SK-N-SH (cell line): Measurements from ENCODE around the gene SLC35F4. TPM values are rescaled to one million over a fixed set of nuclear protein-coding genes. Genes with fewer than 3 reads are reported as not detected.

Experiments used
- CTCF ChIA-PET: fragments of 300-600, 350-600 bp; formaldehyde crosslinking; extraction: SDS; loops from one replicate; lab custom pipeline; 2021; lab: Yijun Ruan, JAX
- POLR2A ChIA-PET: fragments of 350-600 bp; sonication (Branson Sonifier 250); formaldehyde crosslinking; extraction: SDS; loops from one replicate; lab custom pipeline; 2020; ENCODE audit warnings: antibody characterized with exemption, inconsistent platforms; lab: Yijun Ruan, JAX
- DNase-seq: peaks from one replicate; pipeline ENCODE4 v3.0.0; 2012
- H2AFZ ChIP-seq: fragments of 200-600 bp; sonication (generic); 2 replicates; pipeline ENCODE4 v1.8.1; 2016; ENCODE audit warnings: antibody characterized with exemption, mild to moderate bottlenecking, low read depth
- H3F3A ChIP-seq: fragments of 200-600 bp; sonication (generic); replicated peaks from 2 replicates; pipeline ENCODE3; 2016; ENCODE audit warnings: antibody characterized with exemption, mild to moderate bottlenecking; ENCODE audit not compliant: insufficient read depth
- H3K27ac ChIP-seq, 2 experiments: fragments of 200-500 bp in 1 of 2; fragments of 200-600 bp in 1 of 2; sonication (Bioruptor generic) in 1 of 2; sonication (generic), shearing (Covaris generic) in 1 of 2; 2 replicates each; pipeline versions ENCODE4 v1.5.1 to v1.6.1; 2014 to 2016; ENCODE audit warnings: low read depth in 2 of 2, inconsistent platforms in 1 of 2, low read length in 1 of 2, mild to moderate bottlenecking in 1 of 2, mixed read lengths in 1 of 2
- H3K27me3 ChIP-seq: fragments of 200-600 bp; sonication (generic), shearing (Covaris generic); 2 replicates; pipeline ENCODE4 v1.6.1; 2016; ENCODE audit warnings: mixed run types; ENCODE audit not compliant: insufficient read depth
- H3K36me3 ChIP-seq, 2 experiments: fragments of 200-500 bp in 1 of 2; fragments of 200-600 bp in 1 of 2; sonication (Bioruptor generic) in 1 of 2; sonication (generic) in 1 of 2; replicated peaks in 1 of 2; 2 replicates each; pipeline versions ENCODE3 to v1.5.1; 2014 to 2016; ENCODE audit warnings: low read length in 1 of 2, mild to moderate bottlenecking in 1 of 2; ENCODE audit not compliant: insufficient read depth in 2 of 2, control insufficient read depth in 1 of 2
- H3K4me1 ChIP-seq, 2 experiments: fragments of 200-500 bp in 1 of 2; fragments of 200-600 bp in 1 of 2; sonication (Bioruptor generic) in 1 of 2; sonication (generic), shearing (Covaris generic) in 1 of 2; 2 replicates each; pipeline versions ENCODE4 v1.5.1 to v1.6.1; 2014 to 2016; ENCODE audit warnings: low read depth in 1 of 2, low read length in 1 of 2, mixed run types in 1 of 2; ENCODE audit not compliant: insufficient read depth in 2 of 2, control insufficient read depth in 1 of 2
- H3K4me2 ChIP-seq: fragments of 200-600 bp; sonication (generic), shearing (Covaris generic); 2 replicates; pipeline ENCODE4 v1.6.1; 2017; ENCODE audit warnings: mixed run types
- H3K4me3 ChIP-seq, 2 experiments: fragments of 200-500 bp in 1 of 2; fragments of 200-600 bp in 1 of 2; sonication (Bioruptor generic) in 1 of 2; sonication (generic), shearing (Covaris generic) in 1 of 2; 2 replicates each; pipeline versions ENCODE4 v1.5.1 to v1.8.1; 2014 to 2016; ENCODE audit warnings: low read depth in 2 of 2, inconsistent platforms in 1 of 2, low read length in 1 of 2, mild to moderate bottlenecking in 1 of 2, mixed read lengths in 1 of 2, moderate library complexity in 1 of 2
- H3K79me2 ChIP-seq: fragments of 200-600 bp; sonication (generic); 2 replicates; pipeline ENCODE4 v1.8.1; 2017; ENCODE audit warnings: mild to moderate bottlenecking; ENCODE audit not compliant: insufficient read depth
- H3K9ac ChIP-seq: fragments of 200-600 bp; sonication (generic); 2 replicates; pipeline ENCODE4 v1.6.1; 2017; ENCODE audit warnings: mixed run types
- H3K9me2 ChIP-seq: fragments of 200-600 bp; sonication (generic); 2 replicates; pipeline ENCODE4 v1.6.1; 2017; ENCODE audit warnings: mixed run types
- H3K9me3 ChIP-seq: fragments of 200-600 bp; sonication (generic); 2 replicates; pipeline ENCODE4 v1.6.1; 2017; ENCODE audit warnings: mixed run types, mild to moderate bottlenecking, moderate library complexity
- H4K20me1 ChIP-seq: fragments of 200-600 bp; sonication (generic); 2 replicates; pipeline ENCODE4 v1.6.1; 2017; ENCODE audit warnings: mild to moderate bottlenecking, mixed run types; ENCODE audit not compliant: insufficient read depth
- CHD2 ChIP-seq: fragments of 150-350 bp; IDR thresholded peaks from 2 replicates; pipeline ENCODE4 v1.6.1; 2018; ENCODE audit warnings: low read length; ENCODE audit not compliant: partially characterized antibody
- FOSL2 ChIP-seq: IDR thresholded peaks from 2 replicates; pipeline ENCODE4 v1.4.0; 2012; ENCODE audit warnings: low read depth, mild to moderate bottlenecking, moderate library complexity, borderline replicate concordance
- MXI1 ChIP-seq: IDR thresholded peaks from 2 replicates; pipeline ENCODE4 v1.6.1; 2012; ENCODE audit warnings: mild to moderate bottlenecking, low read depth, low read length, improper control_type of control experiment
- NFIC ChIP-seq: IDR thresholded peaks from 2 replicates; pipeline ENCODE4 v1.4.0; 2012; ENCODE audit warnings: borderline replicate concordance
- NRF1 ChIP-seq: IDR thresholded peaks from 2 replicates; pipeline ENCODE4 v1.6.1; 2012; ENCODE audit warnings: low read depth, mild to moderate bottlenecking, low read length
- POLR2AphosphoS5 ChIP-seq: IDR thresholded peaks from 2 replicates; pipeline ENCODE4 v1.6.1; 2012; ENCODE audit warnings: low read depth, low read length
- RAD21 ChIP-seq: IDR thresholded peaks from 2 replicates; pipeline ENCODE4 v1.6.1; 2012; ENCODE audit warnings: mild to moderate bottlenecking, low read length
- RFX5 ChIP-seq: IDR thresholded peaks from 2 replicates; pipeline ENCODE4 v1.6.1; 2012; ENCODE audit warnings: mild to moderate bottlenecking, improper control_type of control experiment, low read length
- RXRA ChIP-seq: IDR thresholded peaks from 2 replicates; pipeline ENCODE4 v1.4.0; 2012; ENCODE audit warnings: low read depth, mild to moderate bottlenecking, borderline replicate concordance
- SIN3A ChIP-seq: IDR thresholded peaks from 2 replicates; pipeline ENCODE4 v1.6.1; 2012; ENCODE audit warnings: low read depth, mild to moderate bottlenecking, low read length, moderate library complexity, borderline replicate concordance
- SMC3 ChIP-seq: IDR thresholded peaks from 2 replicates; pipeline ENCODE4 v1.6.1; 2012; ENCODE audit warnings: low read depth, low read length, improper control_type of control experiment
- TCF12 ChIP-seq: IDR thresholded peaks from 2 replicates; pipeline ENCODE4 v1.4.0; 2012
- USF1 ChIP-seq: IDR thresholded peaks from 2 replicates; pipeline ENCODE4 v1.4.0; 2012; ENCODE audit warnings: low read depth, borderline replicate concordance
- USF2 ChIP-seq: fragments of 150-350 bp; IDR thresholded peaks from 2 replicates; pipeline ENCODE4 v1.6.1; 2017; ENCODE audit warnings: antibody characterized with exemption, low read length, low read depth, borderline replicate concordance
- YY1 ChIP-seq: IDR thresholded peaks from 2 replicates; pipeline ENCODE4 v1.4.0; 2012; ENCODE audit warnings: low read depth, mild to moderate bottlenecking
- ZBTB33 ChIP-seq: IDR thresholded peaks from 2 replicates; pipeline ENCODE4 v1.4.0; 2012; ENCODE audit warnings: low read depth, borderline replicate concordance
- polyA plus RNA-seq, 3 experiments: library from polyadenylated mRNA; depleted of rRNA; stranded (reverse); fragments of >200 nt; gene quantifications; 2 replicates each; pipeline ENCODE4 v1.2.3, GENCODE V29; 2012

SLC35F4 gene
- polyA plus RNA-seq, 1 of the 3 experiments (the other 2 are of a cell fraction) = not detected

GRCh38 chr14:57854571-57854970 is 11.3 kb downstream of the SLC35F4 start (continued):
- TF ChIP-seq ZBTB33 = no peak
- TF ChIP-seq SIN3A = no peak
- TF ChIP-seq YY1 = no peak
- TF ChIP-seq RFX5 = no peak

- peaks cover 0 to 17% of the 10 kb centered on the region in 2 experiments; a peak in 2 of 4 replicates for H3K4me1 ChIP-seq
- H3K36me3 ChIP-seq = no peaks in the 10 kb centered on the region
- H2AFZ ChIP-seq = no peak overlapping the region
- H3K9me2 ChIP-seq = no peaks in the 10 kb centered on the region
- no peaks in the 10 kb centered on the region for H3K9me3 ChIP-seq
- no peaks in the 10 kb centered on the region for H4K20me1 ChIP-seq
- H3K27me3 ChIP-seq = no peaks in the 10 kb centered on the region
- DNase-seq = no peak
- H3K4me2 ChIP-seq = no peak overlapping the region
- no peaks in the 10 kb centered on the region for H3K79me2 ChIP-seq
- no peak for TF ChIP-seq RXRA
- TF ChIP-seq USF1 = no peak
- no peak for TF ChIP-seq CHD2
- no peak for TF ChIP-seq NRF1
- no peak for TF ChIP-seq FOSL2
- TF ChIP-seq USF2 = no peak
- TF ChIP-seq MXI1 = no peak
- no peak for TF ChIP-seq NFIC
- TF ChIP-seq TCF12 = no peak
- TF ChIP-seq RAD21 = no peak
- no peak for TF ChIP-seq YY1
- no peak for TF ChIP-seq SMC3
- TF ChIP-seq POLR2AphosphoS5 = no peak
- TF ChIP-seq, all 33 proteins: peak for 0
- no peaks in the 10 kb centered on the region for H3F3A ChIP-seq
- H3K27ac ChIP-seq = no peak overlapping the region
- no peak overlapping the region for H3K4me3 ChIP-seq
- ChIA-PET POLR2A (no interaction called here), CTCF (no interaction called here)
- H3K9ac ChIP-seq = no peak overlapping the region
These were observed 14.5 kb downstream of the SLC35F4 start for GRCh38 chr14:57851354-57851753.
